ENCODE results near the gene ORMDL3.
"Not testable (repeated sequence)": the region's sequence is repeated elsewhere in the genome, so short reads cannot be mapped to it uniquely, and the experiment has no call there.

The ORMDL3 gene

DNA sequence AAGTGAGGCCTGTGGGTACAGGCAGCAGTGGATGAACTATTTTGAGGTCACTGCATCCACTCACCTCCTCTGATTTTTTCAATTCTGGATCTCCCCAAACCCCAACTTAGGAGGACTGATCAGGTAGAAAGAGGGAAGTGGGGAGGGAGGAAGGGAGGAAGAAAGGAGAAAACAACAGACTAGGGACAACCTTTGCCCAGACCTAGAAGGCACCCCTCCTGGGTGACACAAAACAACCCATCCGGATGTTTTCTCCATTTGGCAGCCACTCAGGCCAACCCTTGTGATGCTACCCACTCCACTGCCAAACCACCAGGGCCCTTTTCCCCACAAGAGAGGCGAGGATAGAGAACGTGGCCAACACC, 2.7 kb downstream of the ORMDL3 start:
- DNase-seq (ENCODE audit: low spot score), result no peak

DNA sequence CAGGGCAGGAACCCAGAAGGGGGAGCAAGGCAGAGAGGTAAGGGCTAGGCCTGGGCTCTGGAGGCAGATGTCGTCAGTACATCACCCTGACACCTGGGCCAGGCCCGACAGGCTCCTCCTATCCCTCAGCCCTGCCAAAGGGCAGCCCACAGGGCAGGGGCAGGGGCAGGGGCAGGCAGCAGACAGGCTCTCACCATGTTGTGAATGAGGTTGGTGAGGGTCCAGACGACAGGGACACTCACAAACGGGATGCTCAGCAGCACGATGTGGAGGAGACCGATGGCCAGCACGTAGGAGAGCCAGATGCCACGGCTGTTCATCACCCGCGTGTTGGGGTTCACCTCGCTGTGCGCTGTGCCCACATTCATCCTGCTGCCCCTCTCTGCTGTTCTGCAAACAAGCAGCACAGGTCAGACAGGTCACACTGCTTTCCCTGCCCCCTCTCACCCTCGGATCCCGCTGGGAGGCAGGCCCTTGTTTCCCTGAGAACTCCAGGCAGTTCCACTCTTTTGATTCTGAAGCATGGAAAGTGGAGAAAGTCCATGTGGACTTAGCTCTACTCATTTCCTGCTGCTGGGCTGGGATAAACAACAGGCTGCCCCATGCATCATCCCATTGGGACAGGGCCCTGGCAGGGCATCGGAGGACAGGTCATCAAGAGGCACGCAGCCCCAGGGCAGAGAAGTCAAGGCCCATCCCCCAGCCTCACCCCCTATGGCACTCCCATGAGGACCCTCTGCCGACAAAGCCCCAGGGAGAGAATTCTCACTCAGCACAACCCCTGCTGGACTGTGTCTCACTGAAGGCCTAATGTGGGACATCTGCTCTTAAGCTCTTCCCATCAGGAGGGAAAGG, 3.3 kb downstream of the ORMDL3 start:
- no peak for DNase-seq (ENCODE audit: low spot score)

DNA sequence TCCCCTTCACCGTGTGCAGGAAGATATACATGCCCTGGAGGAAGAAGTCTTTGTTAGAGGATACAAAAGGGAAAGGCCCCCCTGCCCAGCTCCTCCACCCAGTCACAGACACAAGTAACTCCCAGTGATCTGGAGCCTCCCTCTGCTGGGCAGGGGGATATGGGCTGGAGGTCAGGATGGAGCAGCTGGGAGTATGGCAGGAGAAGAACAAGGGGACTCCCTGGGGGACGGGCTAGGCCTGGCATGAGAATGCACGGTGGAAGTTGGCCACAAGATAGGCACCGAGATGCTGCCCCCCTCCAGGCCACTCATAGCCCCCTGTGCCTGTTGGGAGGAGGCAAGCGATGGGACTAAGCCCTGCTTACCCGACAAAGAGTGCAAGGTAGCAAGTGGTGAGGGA, 4.2 kb downstream of the ORMDL3 start:
- DNase-seq (ENCODE audit: low spot score), result no peak

DNA sequence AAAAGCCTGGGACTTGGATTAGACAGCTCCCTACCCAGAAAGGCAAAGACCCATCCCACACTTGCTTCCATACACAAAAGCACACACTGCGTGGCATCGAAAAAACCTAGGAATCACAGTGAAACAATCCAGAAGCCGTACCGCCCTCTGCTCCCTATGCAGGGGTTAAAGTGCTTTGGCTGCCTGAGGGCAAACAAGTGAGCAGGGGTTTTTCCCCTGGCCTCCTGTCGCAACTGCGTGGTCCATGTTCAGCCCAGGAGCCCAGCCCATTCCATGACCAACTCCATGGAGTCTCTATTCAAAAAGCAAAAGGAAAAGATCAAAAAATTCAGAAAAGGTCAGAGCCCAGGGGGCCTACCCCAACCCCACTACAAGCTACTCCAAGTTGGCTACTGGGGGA, 5.4 kb downstream of the ORMDL3 start:
- DNase-seq (ENCODE audit: low spot score), result no peak

DNA sequence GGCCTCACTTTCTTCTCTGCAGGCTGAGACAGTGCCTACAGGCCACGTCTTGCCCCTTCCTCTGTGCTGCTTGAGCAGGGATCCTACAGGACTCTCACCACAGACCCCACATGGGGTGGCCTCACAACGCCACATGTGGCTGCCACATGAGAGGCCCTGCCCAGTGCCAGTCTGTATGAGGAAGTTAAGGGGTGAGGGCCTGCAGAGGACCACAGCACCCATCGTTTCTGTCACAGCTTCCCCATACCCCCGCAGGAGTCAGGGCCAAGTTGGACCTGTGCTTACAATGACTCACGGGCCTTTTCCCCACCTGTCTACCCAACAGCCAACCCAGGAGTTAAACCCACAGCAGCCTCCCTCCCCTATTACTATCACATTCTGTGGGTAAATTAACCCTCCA, 6.1 kb downstream of the ORMDL3 start:
- no peak for DNase-seq (ENCODE audit: low spot score)

DNA sequence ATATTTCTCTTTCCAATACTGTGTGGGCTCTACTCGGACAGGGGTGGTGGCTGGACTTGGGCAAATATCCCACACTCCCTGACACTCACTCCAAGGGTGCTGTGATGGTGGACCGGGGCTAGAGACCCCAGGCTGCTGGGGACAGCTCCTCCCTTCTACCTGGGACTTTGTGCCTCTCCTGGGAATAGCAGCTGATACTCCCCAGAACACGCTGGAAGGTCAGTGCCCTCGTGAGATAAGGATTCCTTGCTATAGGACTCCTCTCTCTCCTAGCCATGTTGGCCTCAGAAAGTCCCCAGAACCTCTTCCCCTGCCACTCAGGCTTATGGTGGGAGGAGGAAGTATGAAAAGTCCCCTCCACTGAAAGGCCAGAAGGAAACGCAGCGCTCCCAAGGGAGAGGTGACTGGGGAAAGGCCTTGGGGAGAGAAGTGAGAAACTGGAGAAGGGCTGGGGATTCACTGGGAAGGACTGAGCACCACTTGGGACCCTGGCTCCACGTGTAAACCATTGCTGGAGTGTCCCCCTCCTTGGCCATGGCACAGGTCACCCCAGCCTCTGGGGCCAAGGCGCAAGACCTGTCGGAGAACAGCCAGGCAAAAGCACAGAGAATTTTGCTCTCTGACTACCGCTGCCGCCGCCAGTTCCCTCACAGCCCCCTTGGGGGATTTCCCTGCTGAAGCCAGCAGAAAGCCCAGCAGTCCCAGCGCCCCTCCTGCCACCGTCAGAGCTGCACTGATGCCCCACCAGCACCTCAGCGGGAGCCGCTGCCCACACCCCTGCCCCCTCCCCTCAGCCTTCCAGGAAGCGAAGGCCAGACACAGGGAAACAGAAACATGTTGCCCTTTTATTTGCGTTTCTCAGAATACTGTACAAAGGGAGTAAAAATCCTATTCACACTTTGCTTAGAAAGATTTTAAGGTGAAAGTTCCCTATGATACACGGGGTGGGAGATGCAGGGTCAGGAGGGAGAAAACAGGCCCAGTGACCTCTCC, 6.9 kb downstream of the ORMDL3 start:
- DNase-seq (ENCODE audit: low spot score), result no peak

DNA sequence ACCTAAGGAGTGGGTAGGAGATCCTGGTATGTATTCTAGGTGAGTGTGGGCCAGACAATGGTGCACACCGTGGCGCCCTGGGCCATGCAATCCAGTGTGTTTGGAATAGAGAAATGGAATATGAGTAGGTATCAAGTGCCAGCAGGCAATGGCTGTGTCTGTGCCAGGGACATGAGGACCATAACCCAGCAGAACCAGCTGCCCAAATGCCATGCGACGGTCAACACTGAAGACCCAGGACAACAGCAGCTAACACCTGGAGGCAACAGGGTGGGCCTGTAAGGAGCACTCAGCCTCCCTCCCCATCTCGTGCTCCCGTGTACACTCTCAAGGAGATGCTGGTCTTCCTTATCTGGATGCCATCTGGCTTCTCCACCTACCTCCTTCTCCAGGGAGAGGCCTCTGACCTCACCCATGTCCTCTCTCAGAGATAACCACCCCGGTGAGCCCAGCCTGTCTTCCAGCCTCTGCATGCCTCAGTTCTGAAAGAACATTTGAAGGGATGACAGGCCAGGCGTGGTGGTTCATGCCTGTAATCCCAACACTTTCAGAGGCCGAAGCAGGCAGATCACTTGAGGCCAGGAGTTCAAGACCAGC, 8.2 kb downstream of the ORMDL3 start:
- no peak for DNase-seq (ENCODE audit: low spot score)

DNA sequence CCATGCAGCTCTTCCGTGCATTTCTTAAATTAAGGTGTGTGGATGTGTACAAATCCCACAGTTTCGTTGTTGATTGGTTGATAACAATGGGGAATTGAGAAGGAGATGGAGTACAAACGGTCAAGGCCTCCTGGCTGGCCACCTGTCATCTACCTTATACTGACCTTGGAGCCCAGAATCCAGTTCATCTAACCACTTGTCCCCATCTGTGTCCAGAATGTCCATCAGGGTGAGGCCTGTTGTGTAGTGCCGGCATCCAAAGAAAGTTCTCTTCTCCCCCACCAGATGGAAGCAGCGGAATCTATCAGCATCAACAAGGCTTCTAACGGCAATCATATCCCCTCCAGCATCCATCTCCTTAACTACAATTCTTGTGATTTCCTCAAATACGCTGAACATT, 10.5 kb downstream of the ORMDL3 start:
- no peak for DNase-seq (ENCODE audit: low spot score)

DNA sequence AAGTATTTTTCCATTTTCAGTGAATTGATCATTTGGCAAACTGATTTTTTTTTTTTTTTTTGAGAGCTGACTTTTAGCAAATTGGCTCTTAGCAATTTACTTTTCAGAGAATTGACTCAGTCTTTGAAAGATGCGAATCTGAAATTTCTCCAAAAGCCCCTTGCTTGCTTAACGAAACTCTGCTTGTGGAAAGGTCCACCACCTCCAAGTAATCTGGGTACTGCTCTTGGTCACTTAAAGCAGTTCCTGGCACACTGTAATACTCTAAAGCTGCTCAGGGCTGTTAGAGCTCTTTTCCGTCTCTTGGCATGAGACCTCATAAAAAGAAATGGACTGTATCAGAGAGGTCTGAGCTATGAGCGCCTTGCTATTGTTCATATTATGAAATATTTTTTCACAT, 11.8 kb downstream of the ORMDL3 start:
- no peak for DNase-seq (ENCODE audit: low spot score)

DNA sequence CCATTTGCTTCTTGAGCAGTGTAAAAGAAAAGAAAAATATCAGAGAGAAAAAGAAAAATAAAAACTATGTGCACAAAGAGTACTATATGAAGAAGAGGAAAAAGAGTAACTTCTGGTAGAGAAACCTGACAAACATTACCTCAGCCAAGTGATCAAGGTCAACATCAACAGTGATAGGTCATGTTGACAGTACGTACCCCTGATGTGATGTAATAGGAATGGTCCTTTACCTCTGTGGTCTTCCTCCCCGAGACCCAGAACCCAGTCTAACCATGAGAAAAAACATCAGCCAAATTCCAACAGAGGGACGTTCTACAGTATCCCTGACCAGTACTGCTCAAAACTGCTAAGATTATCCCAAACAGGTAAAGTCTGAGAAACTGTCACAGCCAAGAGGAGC, 13.4 kb downstream of the ORMDL3 start:
- DNase-seq (ENCODE audit: low spot score), result no peak

DNA sequence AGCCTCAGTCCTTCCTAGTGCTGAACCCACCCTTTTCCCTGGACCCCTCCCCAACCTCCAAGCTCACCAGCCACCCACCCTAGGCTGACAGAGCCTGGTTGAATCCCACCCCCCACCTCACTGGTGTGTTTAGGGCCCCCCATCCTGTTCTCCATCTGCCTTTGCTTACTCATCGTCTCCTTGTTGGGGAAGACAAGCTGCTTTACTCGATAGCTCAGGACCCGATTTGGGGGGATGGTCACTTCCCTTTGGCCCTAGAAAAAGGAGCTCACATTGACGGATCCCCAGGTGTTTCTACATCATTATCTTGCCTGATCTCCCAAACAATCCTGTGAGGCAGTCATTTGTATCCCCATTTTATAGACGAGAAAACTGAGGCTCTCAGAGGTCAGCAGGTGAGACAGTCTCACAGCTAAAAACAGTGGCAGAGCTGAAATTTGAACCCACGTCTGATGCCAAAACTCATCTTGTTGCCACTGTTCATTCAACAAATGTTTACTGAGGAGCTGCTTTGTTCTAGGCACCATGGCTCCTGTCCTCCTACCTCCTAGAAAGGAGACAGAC, 18.5 kb downstream of the ORMDL3 start:
- no peak for DNase-seq (ENCODE audit: low spot score)

DNA sequence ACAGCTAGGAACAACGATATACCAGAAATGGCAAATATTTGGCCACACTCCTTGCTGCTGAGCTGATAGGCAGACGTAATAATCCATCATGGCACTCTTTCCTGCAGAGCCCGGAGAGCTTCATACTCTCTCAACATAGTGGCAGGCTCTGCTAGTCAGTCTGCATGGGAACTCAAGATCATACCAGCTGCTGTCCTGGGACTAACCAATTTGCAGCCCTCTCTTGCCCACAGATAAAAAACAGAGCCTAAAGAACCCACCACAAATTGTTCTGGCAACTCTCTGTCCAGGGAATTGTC, 22.5 kb downstream of the ORMDL3 start:
- DNase-seq (ENCODE audit: low spot score), result no peak

DNA sequence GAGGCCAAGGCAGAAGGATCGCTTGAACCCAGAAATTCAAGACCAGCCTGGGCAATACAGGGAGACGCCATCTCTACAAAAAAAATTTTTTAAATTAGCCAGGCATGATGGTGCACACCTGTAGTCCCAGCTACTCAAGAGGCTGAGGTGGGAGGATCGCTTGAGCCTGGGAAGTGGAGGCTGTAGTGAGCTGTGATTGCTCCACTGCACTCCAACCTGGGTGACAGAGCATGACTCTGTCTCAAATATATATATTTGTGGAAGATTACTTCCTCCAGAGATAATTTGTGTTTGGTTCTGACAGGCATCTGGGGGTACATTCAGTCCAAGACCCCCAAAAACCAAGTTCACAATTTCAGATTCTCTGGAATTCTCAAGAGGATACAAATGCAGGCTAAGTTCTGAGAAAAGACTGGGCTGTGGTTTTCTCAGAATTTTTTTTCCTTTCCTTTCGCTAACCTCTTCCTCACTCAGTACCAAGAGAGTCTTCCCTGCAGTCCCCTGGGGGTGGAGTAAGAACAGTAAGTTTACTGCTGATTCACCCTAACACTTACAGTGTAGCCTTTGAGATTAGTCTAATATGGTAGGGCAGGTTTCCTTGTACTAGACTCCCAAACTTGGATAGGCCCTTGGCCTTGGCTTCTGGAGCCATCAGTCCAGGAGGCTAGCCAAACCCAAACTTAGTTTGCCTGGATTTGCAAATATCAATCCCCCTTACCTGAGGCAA, 24.1 kb downstream of the ORMDL3 start:
- no peak for DNase-seq (ENCODE audit: low spot score)

DNA sequence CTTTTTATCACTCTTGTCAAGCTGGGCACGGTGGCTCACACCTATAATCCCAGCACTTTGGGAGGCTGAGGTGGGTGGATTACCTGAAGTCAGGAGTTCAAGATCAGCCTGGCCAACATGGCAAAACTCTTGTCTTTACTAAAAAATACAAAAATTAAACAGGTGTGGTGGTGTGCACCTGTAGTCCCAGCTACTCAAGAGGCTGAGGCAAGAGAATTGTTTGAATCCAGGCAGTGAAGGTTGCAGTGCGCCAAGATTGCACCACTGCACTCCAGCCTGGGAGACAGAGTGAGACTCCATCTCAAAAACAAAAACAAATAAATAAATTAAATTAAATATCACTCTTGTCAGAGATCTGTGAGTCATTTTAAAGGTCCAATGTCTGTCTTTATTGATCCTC, 25.4 kb downstream of the ORMDL3 start:
- not testable (repeated sequence) for DNase-seq (ENCODE audit: low spot score)

DNA sequence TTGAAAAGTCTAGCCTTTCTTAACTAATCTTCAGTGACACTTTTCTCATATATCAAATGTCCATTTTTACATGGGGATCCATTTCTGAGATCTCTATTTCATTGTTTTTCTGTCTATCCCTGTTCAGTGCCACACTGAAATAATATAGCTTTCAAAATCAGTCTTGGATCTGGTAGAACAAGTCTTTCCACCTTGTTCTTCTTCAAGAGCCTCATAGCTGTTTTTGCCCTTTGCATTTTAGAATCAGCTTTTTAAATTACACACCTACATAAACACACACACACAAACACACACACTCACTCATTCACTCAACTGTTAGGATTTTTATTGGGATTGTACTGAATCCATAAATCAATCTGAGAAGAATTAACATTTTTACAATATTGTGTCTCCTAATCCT, 28.2 kb downstream of the ORMDL3 start:
- no peak for DNase-seq (ENCODE audit: low spot score)

DNA sequence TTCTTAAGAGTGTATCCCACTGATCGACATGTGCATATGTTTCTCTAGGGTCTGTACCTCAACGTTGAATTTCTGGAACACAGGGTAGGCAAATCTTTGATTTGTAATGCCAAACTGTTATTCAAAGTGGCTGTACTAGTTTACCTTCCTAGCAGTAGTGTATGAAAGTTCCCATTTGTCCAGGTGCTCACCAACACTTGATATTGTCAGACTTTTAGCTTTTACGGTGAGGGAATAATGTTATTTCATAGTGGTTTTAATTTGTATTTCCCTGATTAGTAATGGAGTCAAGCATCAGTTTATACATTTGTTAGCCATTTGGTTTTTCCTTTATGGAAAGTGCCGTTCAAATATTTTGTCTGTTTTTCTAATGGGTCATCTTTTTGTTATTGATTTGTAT, 29.3 kb downstream of the ORMDL3 start:
- no peak for DNase-seq (ENCODE audit: low spot score)

DNA sequence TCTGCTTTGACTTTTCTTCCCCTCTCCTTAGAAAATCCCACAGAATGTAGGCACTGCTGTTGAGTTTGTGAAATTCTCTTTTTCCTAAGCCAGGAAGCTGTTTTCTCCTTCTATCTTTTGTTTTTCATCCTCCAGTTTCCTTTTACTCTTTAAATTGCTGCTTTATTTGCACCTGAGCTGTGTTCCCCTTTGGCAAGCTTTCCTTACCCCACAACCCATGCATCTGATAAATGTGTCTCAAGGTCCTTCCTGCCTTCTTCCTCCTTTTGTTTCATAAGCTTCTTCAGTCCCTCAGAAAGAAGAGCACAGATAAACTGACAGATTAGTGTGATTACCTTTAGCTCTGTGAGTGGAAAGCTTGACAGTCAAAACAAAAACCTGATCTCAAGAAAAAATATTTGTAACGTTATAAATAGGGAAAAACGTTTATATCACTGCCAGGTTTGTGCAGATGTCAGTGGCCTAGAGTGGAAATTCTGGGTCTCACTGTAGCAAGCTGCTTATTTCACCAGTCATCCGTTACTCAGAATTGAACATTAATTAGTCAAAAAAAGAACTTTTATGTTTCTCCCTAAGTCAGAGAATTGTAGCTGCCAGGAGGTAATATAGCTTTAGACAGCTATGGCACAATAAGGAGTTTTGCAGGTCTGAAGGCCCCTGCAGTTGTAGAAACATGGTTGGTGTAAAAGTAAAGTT, 32.6 kb downstream of the ORMDL3 start:
- DNase-seq (ENCODE audit: low spot score), result no peak

DNA sequence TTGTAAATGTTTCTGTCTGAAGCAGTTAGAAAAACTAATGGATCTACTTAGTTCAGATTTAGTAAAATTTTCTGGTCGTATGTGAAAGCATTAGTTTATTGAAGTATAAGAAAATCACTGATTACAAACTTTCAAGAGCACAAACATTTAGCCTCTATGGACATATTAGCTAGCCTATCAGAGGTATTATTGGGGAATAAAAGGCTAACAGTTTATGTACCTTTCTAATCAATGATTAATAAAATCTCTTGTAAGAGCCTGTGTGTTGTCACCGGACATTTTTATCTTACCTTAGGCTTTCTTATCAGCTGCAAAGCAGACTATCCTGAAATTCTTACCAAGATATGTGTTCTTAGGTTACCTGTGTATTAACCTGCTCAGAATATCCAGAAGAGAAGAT, 38.2 kb downstream of the ORMDL3 start:
- DNase-seq (ENCODE audit: low spot score), result no peak

DNA sequence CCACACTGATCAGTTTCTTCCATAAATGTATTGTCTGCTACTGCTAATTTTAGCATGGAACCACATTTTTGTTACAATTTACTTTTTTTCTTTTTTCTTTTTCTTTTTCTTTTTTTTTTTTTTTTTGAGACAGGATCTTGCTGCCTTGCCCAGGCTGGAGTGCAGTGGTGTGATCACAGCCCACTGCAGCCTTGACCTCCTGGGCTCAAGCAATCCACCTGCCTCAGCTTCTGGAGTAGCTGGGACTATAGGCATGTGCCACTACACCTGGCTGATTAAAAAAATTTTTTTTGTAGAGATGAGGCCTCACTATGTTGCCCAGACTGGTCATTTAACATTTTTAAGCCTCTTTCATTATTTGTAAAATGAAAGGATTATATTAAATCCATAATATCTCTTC, 40.3 kb downstream of the ORMDL3 start:
- no peak for DNase-seq (ENCODE audit: low spot score)

DNA sequence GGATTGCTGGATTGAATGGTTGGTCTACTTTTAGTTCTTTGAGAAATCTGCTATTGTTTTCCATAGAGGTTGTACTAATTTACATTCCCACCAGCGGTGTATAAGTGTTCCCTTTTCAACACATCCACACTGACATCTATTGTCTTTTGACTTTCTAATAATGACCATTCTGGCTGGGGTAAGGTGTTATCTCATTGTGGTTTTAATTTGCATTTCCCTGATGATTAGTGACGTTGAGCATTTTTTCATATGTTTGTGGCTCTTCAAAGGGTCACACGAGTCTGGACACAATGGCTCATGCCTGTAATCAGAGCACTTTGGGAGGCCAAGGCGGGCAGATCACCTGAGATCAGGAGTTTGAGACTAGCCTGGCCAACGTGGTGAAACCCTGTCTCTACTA, 41.3 kb downstream of the ORMDL3 start:
- not testable (repeated sequence) for DNase-seq (ENCODE audit: low spot score)

DNA sequence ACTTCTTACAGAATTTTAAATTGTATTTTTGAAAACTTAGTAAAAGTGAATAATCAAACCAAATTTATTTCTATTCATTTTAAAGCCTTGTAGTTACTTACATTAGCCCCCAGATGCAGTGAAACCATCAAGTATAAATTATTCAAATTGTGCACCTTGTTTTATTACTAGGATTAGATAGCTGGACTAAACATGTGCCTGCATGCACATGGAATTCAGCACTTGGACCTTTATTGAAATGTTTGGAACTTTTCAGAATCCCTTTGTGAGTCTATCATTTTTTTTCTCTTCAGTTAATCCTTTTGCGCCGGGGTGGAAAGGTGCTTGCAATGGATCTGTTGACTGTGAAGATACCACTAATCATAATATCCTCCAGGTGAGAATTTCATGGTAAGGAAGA, 54.6 kb downstream of the ORMDL3 start:
- no peak for DNase-seq (ENCODE audit: low spot score)
